ENCODE data around the gene ADARB2.
"Not testable (repeated sequence)": the region's sequence is repeated elsewhere in the genome, so short reads cannot be mapped to it uniquely, and the experiment has no call there.

The ADARB2 gene

DNA sequence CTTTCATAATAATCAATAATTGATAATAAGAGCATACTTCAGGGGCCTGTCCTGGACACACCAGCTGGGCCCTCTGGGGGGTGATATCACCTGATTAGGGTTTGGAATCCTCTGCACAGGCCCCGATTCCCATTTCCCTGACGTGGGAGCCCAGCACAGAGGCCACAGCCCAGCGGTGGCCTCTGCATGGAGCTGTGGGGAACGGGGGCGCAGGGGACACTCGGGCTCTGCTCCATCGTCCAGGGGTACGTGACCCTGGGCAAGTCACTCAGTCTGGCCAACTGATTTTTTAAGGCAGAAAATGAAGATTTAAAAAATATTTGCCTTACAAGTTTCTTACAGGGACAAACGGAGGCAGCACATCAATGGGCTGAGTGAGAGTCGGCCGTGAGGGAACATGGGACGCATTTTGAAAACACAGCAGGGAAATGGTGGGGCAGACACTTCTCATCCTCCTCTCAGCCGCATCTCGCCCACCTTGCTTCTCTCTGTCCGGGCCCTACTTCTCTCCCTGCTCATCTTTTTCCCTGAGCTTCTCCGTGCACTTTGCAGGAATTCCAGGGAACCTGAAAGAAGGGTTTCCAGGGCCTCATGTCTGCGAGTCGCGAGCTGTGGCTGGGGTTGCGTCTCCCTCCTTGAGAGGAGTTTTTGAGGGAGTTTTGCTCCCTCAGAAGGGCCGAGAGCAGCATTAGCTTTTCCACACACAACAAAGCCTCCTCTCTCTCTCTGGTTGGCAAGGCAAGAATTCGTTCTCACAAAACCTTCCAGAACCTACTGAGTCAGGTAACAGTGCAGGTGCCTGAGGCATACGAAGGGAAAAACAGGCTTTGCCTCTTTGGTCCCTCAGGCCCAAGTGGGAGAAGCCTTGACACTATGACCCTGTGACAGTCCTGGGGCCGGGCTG, 369.1 kb downstream of the ADARB2 start:
- peak; percentile 2 for DNase-seq (ENCODE audit: low spot score)

DNA sequence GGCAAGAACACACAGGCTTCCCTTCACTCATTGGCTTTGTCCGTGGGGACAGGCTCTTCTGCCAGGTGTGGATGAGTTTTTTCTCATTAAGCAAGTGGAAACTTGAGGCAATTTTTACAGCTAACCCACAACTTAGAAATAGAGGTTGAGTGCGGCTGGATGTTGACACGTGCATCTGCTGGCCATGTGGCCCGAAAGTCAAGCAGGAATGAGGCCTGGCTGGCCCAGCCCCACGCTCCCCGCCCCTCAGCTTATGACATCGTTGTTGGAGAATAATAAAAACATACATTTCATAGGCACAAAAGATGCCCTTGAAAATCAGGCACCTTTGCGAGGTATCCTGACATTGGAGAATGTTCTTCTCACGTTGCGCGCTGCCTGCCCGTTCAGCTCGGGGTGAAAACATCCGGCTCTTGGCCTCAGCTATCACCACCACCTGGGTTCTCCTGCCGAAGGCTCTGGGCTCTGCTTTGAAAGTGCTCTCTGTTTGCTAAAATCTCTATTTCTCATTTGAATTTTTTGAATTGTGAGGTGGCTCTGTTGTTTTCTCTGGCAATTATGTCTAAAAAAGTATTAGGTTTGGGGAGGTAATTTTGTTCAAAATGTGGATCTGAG, 370.4 kb downstream of the ADARB2 start:
- DNase-seq (ENCODE audit: low spot score) = no peak

DNA sequence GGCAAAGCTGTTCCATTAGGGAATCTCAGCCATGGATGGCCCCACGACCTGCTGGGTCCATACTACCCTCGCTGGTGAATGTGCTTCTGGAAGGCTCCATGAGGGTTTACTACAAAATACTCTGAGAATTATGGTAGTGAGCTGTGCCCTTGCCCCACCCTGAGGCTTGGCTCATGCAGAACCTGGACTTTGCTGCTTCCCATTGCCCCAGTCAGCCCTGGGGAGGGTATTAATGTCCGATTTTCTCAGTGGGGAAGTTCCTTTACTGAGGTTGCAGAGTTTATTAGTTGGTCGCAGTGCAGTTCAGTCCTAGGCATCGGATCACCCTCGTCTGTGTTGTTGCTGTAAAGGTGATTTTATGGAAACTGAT, 371.0 kb downstream of the ADARB2 start:
- peak; percentile 2 for DNase-seq (ENCODE audit: low spot score)

DNA sequence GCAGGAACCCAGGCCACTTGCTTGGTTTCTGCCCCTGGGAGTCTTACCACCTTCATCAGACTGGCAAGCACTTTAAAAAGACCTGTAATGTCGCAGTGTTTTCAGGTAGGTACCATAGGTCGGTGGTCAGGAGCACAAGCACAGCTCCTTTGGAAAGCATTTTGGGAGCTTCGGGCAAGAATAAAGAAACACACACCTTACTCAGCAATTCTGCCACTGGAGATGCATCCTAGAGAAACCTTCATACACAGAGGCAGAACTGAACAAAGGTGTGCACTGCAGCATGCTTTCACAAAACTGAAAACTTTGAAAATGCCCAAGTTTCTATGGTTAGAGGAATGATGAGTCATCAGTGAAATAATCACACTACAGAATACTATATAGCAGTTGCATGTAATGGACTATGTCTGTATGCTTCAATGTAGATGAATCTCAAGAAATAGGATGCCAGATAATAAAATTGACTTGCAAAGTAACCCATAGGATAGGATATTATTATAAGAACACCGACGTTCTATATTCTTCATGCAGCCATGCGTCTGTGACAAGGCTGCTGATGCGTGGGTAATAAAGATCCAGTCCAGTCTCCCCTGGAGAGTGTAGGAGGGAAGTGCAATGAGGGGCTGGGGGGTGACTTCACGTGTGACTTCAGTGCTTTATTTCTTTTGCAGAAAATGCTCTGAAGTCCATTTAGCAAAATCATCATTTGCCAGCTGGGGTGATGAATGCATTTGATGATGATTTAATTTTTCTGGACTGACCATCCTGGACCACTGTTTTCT, 371.6 kb downstream of the ADARB2 start:
- no peak for DNase-seq (ENCODE audit: low spot score)

DNA sequence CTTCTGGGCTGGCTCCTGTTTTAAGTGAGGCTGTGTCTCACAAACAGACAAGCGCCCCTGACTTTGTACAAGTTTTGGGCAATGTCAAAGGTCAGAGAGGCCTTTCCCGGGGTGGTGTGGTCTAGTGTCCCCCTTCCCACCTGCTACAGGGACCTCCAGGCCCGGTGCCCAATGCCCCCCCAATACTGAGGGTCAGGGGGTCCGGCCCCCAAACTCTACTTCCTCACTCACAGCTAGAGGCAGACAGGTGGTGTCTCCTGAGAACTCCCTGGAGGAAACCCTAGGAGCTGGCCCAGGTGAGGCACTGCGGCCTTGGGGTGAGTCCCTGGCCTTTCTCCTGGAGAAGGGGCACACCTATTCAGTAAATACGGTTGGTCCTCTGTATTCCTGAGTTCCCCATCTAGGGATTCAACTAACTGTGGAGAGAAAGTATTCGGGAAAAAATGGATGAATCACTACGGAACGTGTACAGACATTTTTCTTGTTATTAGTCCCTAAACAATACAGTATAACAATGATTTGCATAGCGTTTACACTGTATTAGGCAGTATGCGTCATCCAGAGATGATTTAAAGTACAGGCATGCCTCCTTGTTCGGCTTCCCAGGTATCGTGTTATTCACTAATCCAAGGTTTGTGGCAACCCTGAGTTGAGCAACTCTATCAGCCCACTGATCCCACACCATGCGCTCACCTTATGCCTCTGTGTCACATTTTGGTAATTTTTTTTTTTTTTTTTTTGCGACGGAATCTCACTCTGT, 373.0 kb downstream of the ADARB2 start:
- DNase-seq (ENCODE audit: low spot score) = no peak

DNA sequence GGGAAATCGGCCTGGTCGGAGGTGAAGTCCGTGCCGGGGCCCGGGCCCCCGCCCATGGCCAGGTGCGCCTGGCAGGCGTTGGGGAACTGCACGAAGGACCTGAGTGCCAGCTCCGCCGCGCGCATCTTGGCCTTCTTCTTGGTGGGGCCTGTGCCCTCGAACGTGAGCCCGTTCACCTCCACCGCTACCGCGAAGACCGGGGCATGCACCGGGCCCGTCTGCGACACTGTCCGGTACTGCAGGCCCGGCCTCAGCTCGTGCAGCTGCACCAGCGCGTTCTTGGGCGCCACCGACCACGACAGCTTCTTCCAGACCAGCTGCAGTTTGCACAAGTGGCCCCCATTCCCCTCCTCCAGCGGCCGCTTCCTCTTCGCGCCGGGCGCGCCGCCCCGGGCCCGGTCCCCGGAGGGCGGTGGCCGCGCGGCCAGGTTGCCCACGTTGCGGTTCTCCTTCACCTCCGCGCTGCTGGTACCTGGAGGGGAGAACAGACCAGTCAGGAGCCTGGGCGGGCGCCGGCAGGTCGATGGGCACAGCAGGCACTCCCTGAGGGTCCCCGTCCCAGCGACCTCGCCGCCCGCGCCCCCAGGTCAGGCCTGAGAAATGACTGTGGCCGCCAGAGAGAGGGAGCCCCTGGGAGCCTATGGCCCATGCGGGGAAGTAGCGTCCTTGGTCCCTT, 373.7 kb downstream of the ADARB2 start:
- DNase-seq (ENCODE audit: low spot score) = no peak

DNA sequence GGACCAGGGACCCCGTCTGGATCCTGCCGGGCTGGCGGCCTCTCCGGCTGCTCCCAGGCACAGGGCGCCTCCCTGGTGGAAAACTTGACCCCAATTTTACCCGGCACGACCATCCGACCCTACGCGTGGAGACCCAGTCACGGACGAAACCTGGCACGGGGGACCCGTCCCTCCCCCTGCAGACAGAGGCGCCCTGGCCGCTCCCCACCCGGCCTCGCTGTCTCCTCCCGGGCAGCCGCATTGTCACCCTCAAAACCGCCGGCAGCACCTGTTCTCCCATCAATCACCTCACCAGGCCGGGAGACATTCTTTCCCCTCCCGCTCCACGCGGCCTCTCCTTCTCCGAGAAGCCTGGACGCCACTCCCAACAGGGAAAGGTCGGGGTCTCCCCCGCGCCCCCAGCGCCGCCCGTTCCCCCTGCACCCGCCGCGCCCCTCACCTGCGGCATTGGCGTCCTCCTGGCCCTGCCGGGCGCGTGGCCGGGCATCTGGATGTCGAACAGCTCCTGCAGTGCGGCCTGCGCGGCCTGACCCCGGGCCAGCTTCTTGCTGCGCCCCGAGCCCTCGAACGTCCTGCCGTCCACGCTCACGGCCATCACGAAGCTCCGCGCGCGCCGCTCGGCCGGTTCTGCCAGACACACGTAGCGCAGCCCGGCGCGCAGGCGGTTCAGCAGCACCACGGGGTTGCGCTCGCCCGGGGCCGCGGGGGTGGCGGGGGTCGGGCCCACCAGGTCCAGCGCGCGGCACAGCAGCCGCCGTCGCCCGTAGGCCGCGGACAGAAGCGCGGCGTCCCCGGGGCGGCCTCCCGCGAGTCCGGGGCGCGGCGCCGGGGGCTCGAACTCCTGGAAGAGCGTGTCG, 374.5 kb downstream of the ADARB2 start:
- DNase-seq (ENCODE audit: low spot score) = no peak

DNA sequence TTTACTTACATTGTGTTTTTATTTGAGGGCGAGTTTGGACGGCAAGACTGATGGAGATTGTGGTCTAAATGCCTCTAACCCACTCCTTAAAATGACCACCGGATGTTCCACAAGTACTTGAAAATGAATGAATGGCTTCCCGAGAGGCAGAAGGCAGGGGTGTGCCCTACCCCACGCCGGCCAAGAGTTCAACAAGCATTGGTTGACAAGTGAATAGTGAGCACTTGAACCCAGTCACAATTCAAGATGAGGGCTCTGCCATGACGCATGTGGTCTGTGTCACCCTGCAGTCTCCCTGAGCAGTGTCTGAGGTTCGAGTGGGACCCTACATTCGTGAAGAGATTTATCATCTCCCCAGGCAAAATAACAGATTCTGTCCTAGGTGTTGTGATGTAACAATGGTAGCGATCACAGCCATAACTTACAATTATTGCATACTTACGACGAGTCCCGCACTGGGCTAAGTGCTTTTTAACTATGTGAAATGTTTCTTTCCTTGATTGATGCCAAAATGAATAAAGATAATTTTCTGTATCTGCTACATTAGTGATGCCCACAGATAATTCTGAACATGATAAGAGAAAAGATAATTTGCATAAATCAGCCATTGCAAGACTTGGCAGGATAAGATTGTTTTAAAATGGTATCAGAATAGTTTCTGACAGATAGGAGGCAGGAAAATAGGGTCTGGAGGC, 375.8 kb downstream of the ADARB2 start:
- DNase-seq (ENCODE audit: low spot score) = no peak

DNA sequence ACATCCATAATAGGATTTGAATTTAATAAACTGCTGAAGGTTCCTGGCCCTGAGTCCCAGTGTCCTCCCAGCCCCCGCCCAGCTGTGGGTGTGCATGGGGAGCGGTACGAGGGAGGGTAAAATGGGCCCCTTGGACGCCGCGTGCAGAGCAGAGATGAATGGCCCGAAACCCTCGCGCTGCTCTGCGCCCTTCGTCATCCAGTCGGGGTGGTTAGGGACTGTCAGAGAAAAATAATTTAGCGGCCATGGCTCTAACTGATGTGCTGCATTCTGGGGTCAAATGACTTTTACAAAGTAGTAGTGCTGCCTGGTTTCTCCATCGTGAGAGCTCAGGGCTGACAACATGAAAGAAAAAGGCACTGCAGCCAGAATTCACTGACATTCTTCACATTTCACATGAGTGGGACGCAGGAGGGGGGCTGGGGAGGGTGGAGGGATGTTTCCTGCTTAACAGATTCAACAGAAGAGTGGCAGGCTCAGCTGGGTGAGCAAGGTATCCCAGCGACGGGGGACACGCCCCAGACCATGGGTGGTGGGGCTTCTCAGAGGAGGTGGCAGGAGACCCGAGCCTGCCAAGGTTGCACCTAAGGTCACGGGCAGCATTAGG, 376.7 kb downstream of the ADARB2 start:
- DNase-seq (ENCODE audit: low spot score) = no peak

DNA sequence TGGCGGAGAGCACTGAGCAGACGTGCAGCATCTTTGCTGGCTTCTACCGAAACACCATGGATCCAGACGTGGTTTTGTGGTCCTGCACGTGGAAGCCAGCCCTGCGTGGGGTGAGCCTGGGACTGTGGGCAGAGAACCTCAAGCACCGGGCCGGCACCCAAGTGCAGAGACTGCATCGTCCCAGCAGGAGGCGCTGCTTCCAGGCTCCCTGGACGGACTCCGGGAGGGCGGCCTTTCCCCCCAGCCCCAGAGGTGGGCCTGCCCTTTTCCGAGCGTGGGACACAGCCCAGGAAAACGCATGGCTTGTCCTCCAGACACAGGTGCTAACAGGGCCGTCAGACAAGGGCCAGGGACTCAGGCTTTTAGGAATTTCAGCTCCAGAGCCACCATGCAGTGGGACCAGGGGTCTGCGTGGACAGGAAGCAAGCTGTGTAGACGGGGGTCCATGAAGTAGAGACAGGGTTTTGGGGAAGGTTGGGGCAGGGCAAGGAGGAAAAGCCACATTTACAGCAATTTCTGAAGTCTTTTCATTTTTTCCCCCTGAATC, 377.2 kb downstream of the ADARB2 start:
- DNase-seq (ENCODE audit: low spot score) = no peak

DNA sequence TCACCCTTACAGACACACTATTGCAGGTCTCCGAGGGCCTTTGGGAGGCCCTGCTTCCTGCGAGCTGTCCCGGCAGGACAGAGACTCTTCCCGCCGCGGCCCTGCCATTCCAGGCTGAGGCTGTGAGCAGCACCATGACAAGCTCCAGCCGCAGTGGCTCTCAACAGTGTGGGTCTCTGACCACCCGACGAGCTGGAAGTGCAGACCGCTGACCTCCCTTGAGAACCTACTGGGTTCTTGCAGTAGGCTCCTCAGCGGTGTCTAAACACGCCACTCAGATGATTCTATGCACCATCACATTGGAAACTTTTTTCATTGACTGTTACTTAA, 377.7 kb downstream of the ADARB2 start:
- DNase-seq (ENCODE audit: low spot score) = no peak

DNA sequence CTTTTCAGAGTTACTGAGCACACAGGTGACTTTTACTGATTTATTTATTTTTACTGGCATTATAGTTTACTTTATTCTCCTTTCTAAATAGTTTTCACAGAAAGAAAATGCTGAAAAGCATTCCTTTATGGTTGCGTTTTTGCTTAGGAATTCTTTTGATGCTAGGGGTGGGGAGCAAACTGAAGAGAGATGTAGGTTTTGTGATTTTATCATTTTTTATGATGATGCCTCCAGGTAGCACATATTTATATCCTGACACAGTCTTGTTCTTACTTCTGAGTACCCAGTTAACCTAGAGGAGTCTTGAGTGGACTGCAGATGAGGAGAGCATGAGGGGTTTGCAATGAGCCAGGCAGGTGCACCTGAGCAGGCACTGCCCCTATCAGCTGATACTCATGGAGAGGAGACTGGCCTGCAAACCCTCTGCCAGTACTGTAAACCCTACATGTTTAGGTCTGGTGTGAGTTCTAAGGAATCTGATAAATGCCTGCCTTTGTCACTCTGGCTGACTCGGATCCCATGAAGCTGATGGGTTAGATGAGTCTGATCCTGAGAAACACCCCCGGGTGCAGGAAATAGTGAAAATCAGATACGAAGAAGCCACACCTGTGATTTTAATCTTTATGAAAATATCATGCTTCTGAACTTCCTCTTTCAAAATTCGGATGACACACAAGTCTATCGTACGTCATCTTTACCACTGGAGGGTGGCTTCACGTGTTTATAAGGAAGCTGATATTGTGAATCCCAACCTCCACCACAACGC, 378.3 kb downstream of the ADARB2 start:
- DNase-seq (ENCODE audit: low spot score) = no peak

DNA sequence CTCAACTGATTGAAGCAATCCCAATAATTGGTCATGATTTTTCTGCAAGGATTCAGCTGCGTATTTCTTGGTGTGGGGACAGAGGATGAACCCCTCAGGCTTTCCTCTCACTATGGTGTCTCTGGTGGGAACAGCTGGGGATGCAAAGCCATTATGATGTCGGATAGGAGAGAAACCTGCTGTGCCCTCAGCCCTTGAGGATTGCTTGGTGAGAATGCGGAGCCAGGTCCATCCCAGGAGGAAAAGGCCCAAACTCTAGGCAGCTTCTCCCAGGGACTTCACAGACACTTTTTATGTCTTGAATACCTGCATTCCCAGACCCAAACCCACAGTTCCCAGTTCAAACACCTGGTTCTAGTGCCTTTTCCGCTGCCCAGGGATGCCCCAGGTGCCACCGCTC, 379.2 kb downstream of the ADARB2 start:
- no peak for DNase-seq (ENCODE audit: low spot score)

DNA sequence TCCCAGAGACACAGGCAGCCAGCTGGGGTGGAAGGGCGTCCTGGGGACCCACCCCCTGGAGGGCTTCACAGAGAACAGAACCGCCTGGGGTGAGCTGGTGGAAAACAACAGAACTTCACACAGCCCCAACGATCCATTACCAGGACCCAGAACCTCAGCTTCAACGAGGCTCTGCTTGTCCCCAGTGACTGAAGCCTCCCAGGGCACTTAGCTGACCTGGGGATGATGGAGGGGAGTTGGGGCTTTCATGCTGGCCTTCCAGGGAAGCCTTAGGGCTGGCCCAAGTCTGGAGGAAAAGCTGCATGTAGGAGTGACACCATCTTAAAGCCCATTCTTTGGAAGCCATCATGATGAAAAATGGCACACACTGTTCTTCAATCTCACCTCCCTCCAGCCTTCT, 381.0 kb downstream of the ADARB2 start:
- DNase-seq (ENCODE audit: low spot score) = no peak

DNA sequence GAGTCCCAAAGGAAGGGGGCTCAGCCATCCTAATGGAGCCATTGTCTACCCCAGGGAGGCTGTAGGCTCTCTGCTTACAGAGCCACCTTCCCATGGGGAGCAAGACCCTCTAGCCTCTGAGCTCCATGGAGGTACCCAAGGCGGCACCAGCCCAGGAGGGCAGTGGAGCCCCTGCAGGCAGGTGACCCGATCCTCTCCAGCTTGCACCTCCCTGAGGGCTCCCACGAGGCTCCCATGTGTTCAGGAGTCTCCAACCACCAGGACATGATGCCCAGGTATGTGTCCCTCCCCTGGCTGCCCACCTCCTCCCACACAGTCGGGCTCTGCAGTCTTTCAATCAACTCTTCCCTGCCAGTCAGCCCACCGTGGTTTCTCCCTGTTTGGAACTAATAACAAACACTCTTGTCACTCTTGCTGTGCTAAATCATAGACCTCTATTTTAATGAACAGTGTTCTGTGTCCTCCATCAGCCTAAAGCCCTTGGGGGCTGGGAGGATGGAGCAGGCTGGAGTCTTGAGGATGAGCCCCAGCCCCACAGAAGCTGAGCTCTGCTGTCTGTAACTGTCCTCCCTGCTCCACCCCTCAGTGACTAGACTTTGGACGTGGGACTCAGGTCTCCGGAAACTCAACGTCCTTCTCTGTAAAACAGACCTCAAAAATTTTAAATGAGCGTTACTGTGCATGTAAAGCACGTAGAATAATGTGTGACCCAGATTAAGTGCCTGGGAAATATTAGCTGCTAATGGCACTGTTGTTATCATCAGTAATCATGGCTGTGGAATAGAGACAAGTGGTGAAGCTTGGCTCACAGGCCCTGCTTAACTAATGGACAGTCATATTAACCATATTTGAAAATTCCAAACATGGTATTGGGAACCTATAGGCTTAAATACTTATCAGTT, 382.3 kb downstream of the ADARB2 start:
- DNase-seq (ENCODE audit: low spot score) = no peak

DNA sequence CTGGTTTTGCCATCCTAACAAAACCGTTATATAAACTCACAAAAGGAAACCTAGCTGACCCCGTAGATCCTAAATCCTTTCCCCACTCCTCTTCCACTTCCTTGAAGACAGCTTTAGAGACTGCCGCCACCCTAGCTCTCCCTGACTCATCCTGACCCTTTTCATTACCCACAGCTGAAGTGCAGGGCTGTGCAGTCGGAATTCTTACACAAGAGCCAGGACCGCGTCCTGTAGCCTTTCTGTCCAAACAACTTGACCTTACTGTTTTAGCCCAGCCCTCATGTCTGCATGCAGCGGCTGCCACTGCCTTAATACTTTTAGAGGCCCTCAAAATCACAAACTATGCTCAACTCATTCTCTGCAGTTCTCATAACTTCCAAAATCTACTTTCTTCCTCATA, 385.0 kb downstream of the ADARB2 start:
- not testable (repeated sequence) for DNase-seq (ENCODE audit: low spot score)

DNA sequence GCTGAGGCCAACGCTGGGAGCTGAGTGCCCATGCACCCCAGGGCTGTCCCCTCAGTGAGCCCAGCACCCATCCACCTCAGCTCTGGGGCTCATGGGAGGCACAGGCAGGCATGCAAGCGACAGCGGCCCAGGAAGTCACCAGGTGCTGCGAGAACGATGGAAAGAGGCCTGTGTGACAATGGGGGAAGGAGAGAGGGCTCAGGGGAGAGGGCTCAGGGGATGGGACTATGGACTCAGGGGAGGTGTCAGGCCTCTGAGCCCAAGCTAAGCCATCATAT, 388.6 kb downstream of the ADARB2 start:
- no peak for DNase-seq (ENCODE audit: low spot score)

Data from GM03348 (cell line).